OCI-LY1 (cell line): ENCODE results near the gene FAM20C.

ENCODE experiments used
- H2AFZ ChIP-seq: fragments of 200-600 bp; sonication (generic), shearing (Covaris generic); 2 replicates; pipeline ENCODE4 v1.6.0; 2014; ENCODE audit warnings: antibody characterized with exemption, mild to moderate bottlenecking, low read length
- H3F3A ChIP-seq: fragments of 200-600 bp; sonication (generic), shearing (Covaris generic); 2 replicates; pipeline ENCODE4 v1.6.0; 2014; ENCODE audit warnings: mild to moderate bottlenecking, antibody characterized with exemption, low read length, moderate library complexity; ENCODE audit not compliant: insufficient read depth
- H3K27ac ChIP-seq: fragments of 200-600 bp; sonication (generic); 2 replicates; pipeline ENCODE4 v1.5.1; 2014; ENCODE audit warnings: low read length, mixed run types, mild to moderate bottlenecking, low read depth; ENCODE audit not compliant: poor library complexity, severe bottlenecking
- H3K27me3 ChIP-seq: fragments of 200-600 bp; sonication (generic); 2 replicates; pipeline ENCODE4 v1.6.0; 2014; ENCODE audit warnings: antibody characterized with exemption, mild to moderate bottlenecking, low read length, moderate library complexity; ENCODE audit not compliant: insufficient read depth
- H3K36me3 ChIP-seq: fragments of 200-600 bp; sonication (generic); 2 replicates; pipeline ENCODE4 v1.6.1; 2014; ENCODE audit warnings: mild to moderate bottlenecking, antibody characterized with exemption, low read length, moderate library complexity, mixed read lengths; ENCODE audit not compliant: insufficient read depth
- H3K4me1 ChIP-seq: fragments of 200-600 bp; sonication (generic); 2 replicates; pipeline ENCODE4 v1.5.1; 2014; ENCODE audit warnings: mild to moderate bottlenecking, low read length, moderate library complexity; ENCODE audit not compliant: insufficient read depth, severe bottlenecking
- H3K4me2 ChIP-seq: fragments of 200-600 bp; sonication (generic), shearing (Covaris generic); 2 replicates; pipeline ENCODE4 v1.6.1; 2014; ENCODE audit warnings: low read length
- H3K4me3 ChIP-seq: fragments of 200-600 bp; sonication (generic); 2 replicates; pipeline ENCODE4 v1.5.1; 2014; ENCODE audit warnings: low read length, low read depth, mild to moderate bottlenecking, mixed read lengths; ENCODE audit not compliant: poor library complexity, severe bottlenecking
- H3K79me2 ChIP-seq: fragments of 200-600 bp; shearing (Covaris generic); 2 replicates; pipeline ENCODE4 v1.6.1; 2016; ENCODE audit warnings: mixed run types, low read length, mixed read lengths; ENCODE audit not compliant: insufficient read depth
- H3K9ac ChIP-seq: fragments of 200-600 bp; sonication (generic), shearing (Covaris generic); 2 replicates; pipeline ENCODE4 v1.6.1; 2014; ENCODE audit warnings: mild to moderate bottlenecking, low read length, mixed read lengths
- H3K9me2 ChIP-seq: fragments of 200-600 bp; sonication (generic), shearing (Covaris generic); 2 replicates; pipeline ENCODE4 v1.6.1; 2014; ENCODE audit warnings: low read depth, mild to moderate bottlenecking, low read length, mixed read lengths
- H3K9me3 ChIP-seq: fragments of 200-600 bp; shearing (Covaris generic); 2 replicates; pipeline ENCODE4 v1.6.1; 2014; ENCODE audit warnings: low read length, mixed read lengths
- H4K20me1 ChIP-seq: fragments of 200-600 bp; sonication (generic), shearing (Covaris generic); 2 replicates; pipeline ENCODE4 v1.6.0; 2016; ENCODE audit warnings: mild to moderate bottlenecking, low read length; ENCODE audit not compliant: insufficient read depth
- CTCF ChIP-seq: fragments of 200-600 bp; sonication (generic), shearing (Covaris generic); IDR thresholded peaks from 2 replicates; pipeline ENCODE4 v1.5.1; 2017; ENCODE audit warnings: mild to moderate bottlenecking, antibody characterized with exemption, low read length, moderate library complexity, mixed read lengths
- EZH2 ChIP-seq: fragments of 200-600 bp; sonication (generic), shearing (Covaris generic); IDR thresholded peaks from 2 replicates; pipeline ENCODE4 v1.8.0; 2017; ENCODE audit warnings: borderline replicate concordance, mixed run types, mild to moderate bottlenecking, antibody characterized with exemption, low read length, moderate library complexity, mixed read lengths

The FAM20C gene

GRCh38 chr7:232410-233248 is 40.3 kb downstream of the FAM20C start:
- no peaks in the 10 kb centered on the region for H3K9me2 ChIP-seq
- H3K4me3 ChIP-seq: no peak overlapping the region
- no peak overlapping the region for H3K4me2 ChIP-seq
- no peaks in the 10 kb centered on the region for H3K36me3 ChIP-seq
- no peak overlapping the region for H3K9ac ChIP-seq
- no peak overlapping the region for H3K27ac ChIP-seq
- H3K79me2 ChIP-seq: no peaks in the 10 kb centered on the region
- H3K4me1 ChIP-seq: no peaks in the 10 kb centered on the region
- no peaks in the 10 kb centered on the region for H3F3A ChIP-seq
- no peaks in the 10 kb centered on the region; the same call in 1 of the 2 replicates for H3K27me3 ChIP-seq
- no peaks in the 10 kb centered on the region for H3K9me3 ChIP-seq
- TF ChIP-seq CTCF (no peak), EZH2 (no peak)
- H4K20me1 ChIP-seq: no peaks in the 10 kb centered on the region
- no peak overlapping the region for H2AFZ ChIP-seq

DNA sequence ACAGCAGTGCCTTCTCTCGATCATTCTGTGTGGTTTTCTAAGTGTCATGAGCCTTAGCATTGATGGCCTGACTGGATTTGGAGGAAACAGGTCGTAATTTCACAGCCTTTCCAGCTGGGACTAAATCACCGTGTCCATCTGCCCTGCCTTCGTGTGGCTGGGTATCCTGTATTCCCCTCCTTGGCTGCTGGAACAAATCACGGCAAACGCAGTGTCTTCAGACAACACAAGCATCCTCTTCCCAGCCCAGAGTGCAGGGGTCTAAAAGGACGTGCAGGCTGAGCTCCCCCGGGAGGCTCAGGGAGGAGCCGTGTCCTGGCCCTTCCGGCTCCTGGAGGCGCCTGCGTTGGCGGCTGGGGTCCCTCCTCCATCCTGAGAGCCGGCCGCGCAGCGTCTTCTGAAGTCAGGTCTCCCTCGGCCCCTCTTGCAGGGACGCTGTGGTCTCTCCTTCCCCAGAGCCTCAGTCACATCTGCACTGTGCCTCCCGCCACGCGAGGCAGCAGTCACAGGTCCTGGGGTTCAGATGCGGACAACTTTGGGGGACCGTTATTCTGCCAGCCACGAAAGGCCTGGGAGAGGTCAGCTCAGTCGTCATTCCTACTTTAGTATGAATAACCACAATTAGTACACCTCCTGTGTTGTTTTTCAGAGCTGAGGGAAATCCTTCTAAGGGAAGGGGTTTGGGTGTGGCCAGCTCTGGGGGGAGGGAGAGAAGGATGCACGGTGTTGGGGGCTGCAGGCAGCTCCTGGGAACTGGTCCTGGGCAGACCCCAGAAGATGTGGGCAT is 41.1 kb downstream of the FAM20C start:
- H4K20me1 ChIP-seq: no peaks in the 10 kb centered on the region
- no peaks in the 10 kb centered on the region for H3K9me2 ChIP-seq
- H3K27ac ChIP-seq: no peak overlapping the region
- TF ChIP-seq EZH2: no peak
- TF ChIP-seq CTCF: no peak
- H3K4me3 ChIP-seq: no peak overlapping the region
- no peak overlapping the region for H3K9ac ChIP-seq
- no peak overlapping the region for H2AFZ ChIP-seq
- H3K36me3 ChIP-seq: no peaks in the 10 kb centered on the region
- no peaks in the 10 kb centered on the region for H3K4me1 ChIP-seq
- no peaks in the 10 kb centered on the region for H3K9me3 ChIP-seq
- H3F3A ChIP-seq: no peaks in the 10 kb centered on the region
- no peak overlapping the region for H3K4me2 ChIP-seq
- no peaks in the 10 kb centered on the region for H3K79me2 ChIP-seq
- H3K27me3 ChIP-seq: no peaks in the 10 kb centered on the region

GRCh38 chr7:234051-234707 is 41.8 kb downstream of the FAM20C start:
- no peak for TF ChIP-seq CTCF
- no peak for TF ChIP-seq EZH2
- H3K4me2 ChIP-seq: no peak overlapping the region
- H3K4me1 ChIP-seq: no peaks in the 10 kb centered on the region
- no peaks in the 10 kb centered on the region for H3K79me2 ChIP-seq
- H3K9me2 ChIP-seq: no peaks in the 10 kb centered on the region
- no peak overlapping the region for H3K4me3 ChIP-seq
- H2AFZ ChIP-seq: no peak overlapping the region
- H3K27ac ChIP-seq: no peak overlapping the region
- H3K9ac ChIP-seq: no peak overlapping the region
- H4K20me1 ChIP-seq: no peaks in the 10 kb centered on the region
- H3K36me3 ChIP-seq: no peaks in the 10 kb centered on the region
- no peaks in the 10 kb centered on the region for H3K27me3 ChIP-seq
- H3K9me3 ChIP-seq: no peaks in the 10 kb centered on the region
- H3F3A ChIP-seq: no peaks in the 10 kb centered on the region
